Right lung (tissue), 5 donors: ENCODE data around the gene PPP1R36. TPM values are rescaled to one million over a fixed set of nuclear protein-coding genes. Genes with fewer than 3 reads are reported as not detected.

ENCODE experiments used
- polyA plus RNA-seq, 5 donors: library from polyadenylated mRNA; unstranded; fragments of 120-200 nt; gene quantifications; one replicate each; pipeline versions ENCODE4 v1.2.1 to v1.2.3, GENCODE V29; 2013; ENCODE audit warnings: inconsistent platforms in 1 of 5, low replicate concordance in 1 of 5; ENCODE audit not compliant: insufficient read length in 5 of 5, insufficient read depth in 1 of 5

PPP1R36 gene
- polyA plus RNA-seq, 5 donors, result 0.42 to 1.00 (median 0.68) TPM

Other genes starting within 250 kb of the PPP1R36 start
- gene MTHFD1, start 161.6 kb upstream of the PPP1R36 start, polyA plus RNA-seq, result 10 to 100 TPM; 59.7 to 80.5 (median 70.7) TPM
- 1 to 10 TPM; 1.8 to 4.4 (median 2.6) TPM for gene AKAP5, start 84.5 kb upstream of the PPP1R36 start, polyA plus RNA-seq
- 10 to 100 TPM; 10.6 to 16.1 (median 13.9) TPM for gene ZBTB25, start 46.1 kb upstream of the PPP1R36 start, polyA plus RNA-seq
- 10 to 100 TPM; 52.1 to 84.0 (median 69.6) TPM for gene ZBTB1, start 45.2 kb upstream of the PPP1R36 start, polyA plus RNA-seq
- 10 to 100 TPM in 2 of 5 donors, 1 to 10 TPM in 3; 7.2 to 16.9 (median 10.0) TPM for gene HSPA2, start 9.2 kb upstream of the PPP1R36 start, polyA plus RNA-seq
- gene PLEKHG3, start 154.5 kb downstream of the PPP1R36 start, polyA plus RNA-seq, result 10 to 100 TPM; 49.0 to 64.8 (median 59.4) TPM